Mucosa of gallbladder (tissue), 1 donor: ENCODE results near the gene HTT. TPM values are rescaled to one million over a fixed set of nuclear protein-coding genes. Genes with fewer than 3 reads are reported as not detected.
"Not testable (repeated sequence)": the region's sequence is repeated elsewhere in the genome, so short reads cannot be mapped to it uniquely, and the experiment has no call there.

Experiments
- DNase-seq: peaks from one replicate; pipeline ENCODE4 v3.0.0-alpha.2; 2020; ENCODE audit warnings: low spot score
- total RNA-seq: library from RNA; stranded (reverse); gene quantifications from one replicate; pipeline ENCODE4 v1.2.1, GENCODE V29; 2021
- donor health status: DM: no; HTN: no; CAD: no.

HTT gene
- total RNA-seq, 1 donor from 2014 or later, result 51.6 TPM

- no peak for DNase-seq
Measured at GRCh38 chr4:3121596-3121995, 47.1 kb downstream of the HTT start.

DNA sequence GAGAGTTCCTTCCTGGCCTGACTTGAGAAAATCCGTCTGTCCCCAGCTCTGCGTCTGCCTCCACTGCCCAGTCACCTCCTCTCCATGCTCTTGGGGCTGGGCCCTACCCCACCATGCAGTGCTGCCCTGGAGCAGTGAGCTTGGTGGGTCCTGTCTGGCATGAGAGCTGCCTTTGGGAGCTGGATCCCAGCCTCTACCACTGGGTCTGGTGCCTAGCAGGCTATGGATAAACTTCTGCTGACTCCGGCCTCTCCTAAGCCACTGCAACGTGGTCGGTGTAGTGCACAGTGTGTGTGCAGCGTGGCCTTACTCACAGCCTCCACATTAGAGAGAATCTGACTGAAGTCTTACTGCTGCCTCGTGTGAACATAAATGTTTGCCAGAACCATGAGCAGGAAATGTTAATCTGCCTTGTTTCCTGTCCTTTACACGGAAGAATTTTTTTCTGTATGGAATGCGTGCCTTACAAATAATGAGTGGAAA is 47.6 kb downstream of the HTT start:
- no peak for DNase-seq

GRCh38 chr4:3123181-3123671 is 48.7 kb downstream of the HTT start:
- no peak for DNase-seq

DNA sequence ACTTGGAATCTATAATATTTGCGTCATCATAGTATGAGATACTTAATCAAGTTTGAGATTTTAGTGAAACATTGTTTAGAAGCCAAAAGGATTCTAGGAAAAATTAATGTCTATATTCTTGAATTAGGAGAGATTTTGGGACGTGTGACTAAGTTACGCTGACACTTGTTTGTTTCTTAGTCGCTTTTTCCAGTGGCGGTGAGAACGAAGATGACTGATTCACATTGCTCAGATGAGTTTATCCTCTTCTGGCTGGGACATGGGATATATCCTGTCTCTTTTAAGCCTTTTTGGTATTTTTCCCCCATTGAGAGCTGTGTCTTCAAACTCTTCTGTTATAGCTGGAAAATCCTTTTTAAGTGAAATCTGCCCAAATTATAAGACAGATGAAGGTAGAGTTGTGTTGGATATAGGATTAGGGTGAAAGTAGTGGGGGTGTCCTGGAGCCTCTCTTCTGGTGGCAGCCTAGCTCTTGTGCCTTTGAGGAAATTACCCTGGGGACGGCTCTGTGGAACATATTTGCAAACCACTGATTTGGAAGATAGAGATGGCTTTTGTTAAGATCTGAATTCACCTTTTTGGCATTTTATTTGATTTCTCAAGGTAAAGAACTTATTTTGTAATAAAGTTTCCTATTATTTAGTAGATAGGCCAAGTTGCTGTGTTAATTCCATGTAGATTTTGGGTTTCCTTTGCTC is 49.7 kb downstream of the HTT start:
- no peak for DNase-seq

DNA sequence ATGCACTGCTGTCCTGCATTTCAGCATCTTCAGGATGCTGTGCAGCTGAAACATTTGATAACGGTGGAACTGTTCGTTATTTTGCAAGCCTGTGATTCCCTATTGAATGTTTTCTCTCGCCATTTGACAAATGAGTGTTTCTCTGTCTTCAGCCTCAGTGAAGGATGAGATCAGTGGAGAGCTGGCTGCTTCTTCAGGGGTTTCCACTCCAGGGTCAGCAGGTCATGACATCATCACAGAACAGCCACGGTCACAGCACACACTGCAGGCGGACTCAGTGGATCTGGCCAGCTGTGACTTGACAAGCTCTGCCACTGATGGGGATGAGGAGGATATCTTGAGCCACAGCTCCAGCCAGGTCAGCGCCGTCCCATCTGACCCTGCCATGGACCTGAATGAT is 52.6 kb downstream of the HTT start:
- DNase-seq, result no peak

- DNase-seq, result no peak
Measured at GRCh38 chr4:3128058-3128457, 53.6 kb downstream of the HTT start.

- no peak for DNase-seq
Measured at GRCh38 chr4:3128976-3129375, 54.5 kb downstream of the HTT start.

DNA sequence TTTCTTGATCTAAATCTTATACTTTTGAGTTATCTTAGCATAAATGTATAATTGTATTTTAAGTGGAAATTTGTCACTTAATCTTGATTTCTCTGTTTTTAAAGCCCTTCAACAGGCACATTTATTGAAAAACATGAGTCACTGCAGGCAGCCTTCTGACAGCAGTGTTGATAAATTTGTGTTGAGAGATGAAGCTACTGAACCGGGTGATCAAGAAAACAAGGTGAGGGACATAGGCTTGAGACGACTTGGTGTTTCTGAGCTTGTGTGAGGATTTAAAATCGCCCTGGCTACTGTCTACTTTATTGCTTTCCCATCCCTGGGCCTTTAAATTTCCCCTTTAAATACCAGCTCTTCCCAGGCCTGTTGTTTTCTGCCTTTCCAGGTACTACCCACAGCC is 55.7 kb downstream of the HTT start:
- no peak for DNase-seq

DNA sequence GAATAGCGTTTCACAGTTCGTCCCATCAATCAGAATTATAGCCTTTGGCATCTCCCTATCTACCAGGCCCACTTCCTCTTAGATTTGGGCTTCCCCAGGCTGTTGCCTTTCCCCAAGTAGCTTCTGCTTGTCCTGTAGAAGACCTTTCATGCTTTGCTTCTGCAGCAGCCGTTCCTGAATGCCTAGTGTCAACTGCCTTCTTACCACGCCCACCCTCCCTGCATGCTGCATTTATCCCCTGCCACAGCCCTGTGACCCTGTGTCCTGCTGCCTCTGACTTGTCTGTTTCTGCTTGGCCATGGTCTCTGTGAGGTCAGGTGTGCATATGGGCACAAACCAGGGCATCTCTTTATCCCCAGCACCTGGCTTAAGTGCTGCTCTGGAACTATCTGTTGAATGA is 56.3 kb downstream of the HTT start:
- no peak for DNase-seq

- no peak for DNase-seq
Measured at GRCh38 chr4:3134201-3134600, 59.7 kb downstream of the HTT start.

DNA sequence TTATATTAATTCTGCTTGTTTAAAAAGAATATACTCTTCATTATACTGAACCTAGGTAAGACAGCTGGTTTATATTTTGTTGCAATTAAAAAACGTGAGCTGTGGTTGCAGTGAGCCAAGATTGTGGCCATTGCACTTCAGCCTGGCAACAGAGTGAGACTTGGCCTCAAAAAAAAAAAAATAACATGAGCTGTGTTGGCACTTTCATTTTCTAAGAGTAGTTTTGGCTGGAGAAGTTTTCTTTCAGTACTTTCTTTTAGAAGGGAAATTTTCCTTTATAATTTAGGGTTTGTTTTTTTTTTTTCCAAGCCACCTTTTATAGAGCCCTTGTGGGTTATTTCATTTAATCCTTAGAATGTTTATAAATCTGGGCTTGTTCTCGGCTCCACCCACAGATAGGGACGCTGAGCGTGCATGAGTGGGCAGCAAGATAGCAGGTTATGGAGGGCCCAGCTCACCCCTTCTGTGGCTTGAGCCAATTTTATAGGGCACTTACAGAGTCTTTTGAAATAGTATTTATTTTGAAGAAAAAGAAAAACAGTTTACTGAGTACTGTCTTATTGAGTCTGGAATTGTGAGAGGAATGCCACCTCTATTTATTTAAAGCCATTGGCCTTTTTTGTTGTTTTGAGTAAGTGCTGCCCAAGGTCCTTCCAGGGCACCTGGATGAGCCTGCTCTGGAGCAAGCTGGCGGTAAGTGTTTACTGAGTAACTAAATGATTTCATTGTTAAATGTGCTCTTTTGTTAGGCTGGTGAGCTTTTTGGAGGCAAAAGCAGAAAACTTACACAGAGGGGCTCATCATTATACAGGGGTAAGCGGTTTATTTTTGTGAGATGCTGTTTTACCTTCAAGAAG is 60.9 kb downstream of the HTT start:
- no peak for DNase-seq

- no peak for DNase-seq
Measured at GRCh38 chr4:3136454-3136853, 62.0 kb downstream of the HTT start.

DNA sequence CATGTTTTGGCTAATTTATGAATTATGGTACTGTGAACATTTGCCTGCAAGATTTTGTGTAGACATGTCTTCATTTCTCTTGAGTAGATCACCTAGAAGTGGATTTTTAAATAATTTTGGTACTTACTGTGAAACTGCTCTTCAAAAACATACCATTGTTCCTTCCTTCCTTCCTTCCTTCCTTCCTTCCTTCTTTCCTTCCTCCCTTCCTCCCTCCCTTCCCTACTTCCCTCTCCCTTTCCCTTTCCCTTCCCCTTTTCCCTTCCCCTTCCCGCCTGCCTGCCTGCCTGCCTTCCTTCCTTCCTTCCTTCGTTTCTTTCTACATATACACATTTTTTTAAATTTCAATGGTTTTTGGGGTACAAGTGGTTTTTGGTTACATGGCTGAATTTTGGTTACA is 63.4 kb downstream of the HTT start:
- no peak for DNase-seq

- no peak for DNase-seq
Measured at GRCh38 chr4:3145234-3145924, 70.9 kb downstream of the HTT start.

DNA sequence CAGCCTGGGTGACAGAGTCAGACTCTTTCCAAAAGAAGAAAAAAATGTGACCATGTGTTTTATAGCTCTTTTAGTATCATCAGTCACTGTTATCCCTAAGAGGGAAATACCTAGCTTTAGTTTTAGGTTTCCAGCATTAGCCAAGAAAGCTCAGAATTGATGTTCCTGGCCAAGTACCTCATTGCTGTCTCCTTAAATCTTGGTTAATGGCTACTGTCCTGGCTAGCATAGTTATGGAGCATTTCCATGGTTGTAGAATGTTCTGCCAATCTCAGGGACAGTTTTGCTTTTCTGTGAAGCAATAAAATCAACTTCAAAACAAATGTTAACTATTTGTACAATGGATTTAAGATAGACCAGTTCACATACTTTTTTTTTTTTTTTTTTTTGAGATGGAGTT is 74.4 kb downstream of the HTT start:
- DNase-seq, result no peak

DNA sequence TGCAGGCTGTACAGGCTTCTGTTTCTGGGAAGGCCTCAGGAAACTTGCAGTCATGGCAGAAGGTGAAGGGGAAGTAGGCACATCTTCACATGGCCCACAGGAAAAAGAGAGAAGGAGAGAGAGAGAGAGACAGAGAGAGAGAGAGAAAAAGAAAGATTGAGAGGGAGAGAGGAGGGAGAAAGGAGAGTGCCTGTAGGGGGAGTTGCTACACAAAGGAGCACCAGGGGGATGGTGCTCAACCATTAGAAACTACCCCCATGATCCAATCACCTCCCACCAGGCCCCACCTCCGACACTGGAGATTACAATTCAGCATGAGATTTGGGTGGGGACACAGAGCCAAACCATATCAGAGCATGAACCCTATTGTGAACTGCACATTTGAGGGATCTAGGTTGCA is 76.8 kb downstream of the HTT start:
- DNase-seq, result not testable (repeated sequence)

DNA sequence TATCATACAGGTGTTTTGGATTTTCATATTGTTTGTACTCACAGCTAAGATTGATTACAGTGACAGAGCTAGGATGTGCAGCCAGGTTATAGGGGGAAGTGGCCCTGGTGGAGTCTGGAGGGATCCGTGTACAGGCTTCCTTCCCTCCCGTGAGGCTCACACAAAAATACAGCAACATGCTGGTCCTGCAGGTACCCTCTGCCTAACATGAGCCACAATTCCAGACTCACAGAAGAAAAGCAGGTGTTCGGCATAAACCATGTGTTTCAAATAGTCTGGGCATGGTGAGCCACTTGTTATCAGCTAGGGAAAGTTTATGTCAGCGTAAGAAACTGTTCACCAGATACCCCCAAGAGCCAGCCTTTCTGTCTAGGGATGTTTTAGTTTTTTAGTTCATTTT is 82.9 kb downstream of the HTT start:
- no peak for DNase-seq

DNA sequence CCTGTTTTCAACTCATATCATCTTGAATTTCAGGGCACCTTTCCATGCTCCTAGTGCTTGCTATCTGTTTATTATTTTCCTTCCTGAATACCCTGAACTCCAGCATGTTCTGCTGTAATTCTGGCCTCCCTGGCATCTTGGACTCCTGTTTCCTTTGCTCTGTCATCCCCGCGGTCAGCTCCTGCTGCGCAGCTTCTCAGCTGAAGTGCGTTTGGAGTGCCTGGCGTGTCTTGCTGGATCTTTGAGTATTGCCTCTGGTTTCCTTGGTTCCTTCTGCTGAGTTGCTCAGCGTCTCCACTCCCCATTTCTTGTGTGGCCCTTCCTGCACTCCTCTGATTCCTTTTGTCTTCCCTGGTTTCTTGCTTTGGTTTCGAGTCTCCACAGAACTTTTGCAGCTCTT is 84.4 kb downstream of the HTT start:
- DNase-seq, result no peak

GRCh38 chr4:3160438-3160837 is 86.0 kb downstream of the HTT start:
- DNase-seq, result no peak

DNA sequence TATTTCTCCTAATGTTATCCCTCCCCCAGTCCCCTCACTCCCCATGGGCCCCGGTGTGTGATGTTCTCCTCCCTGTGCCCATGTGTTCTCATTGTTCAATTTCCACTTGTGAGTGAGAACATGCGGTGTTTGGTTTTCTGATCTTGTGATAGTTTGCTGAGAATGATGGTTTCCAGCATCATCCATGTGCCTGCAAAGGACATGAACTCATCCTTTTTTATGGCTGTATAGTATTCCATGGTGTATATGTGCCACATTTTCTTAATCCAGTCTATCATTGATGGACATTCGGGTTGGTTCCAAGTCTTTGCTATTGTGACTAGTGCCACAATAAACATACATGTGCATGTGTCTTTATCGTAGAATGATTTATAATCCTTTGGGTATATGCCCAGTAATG is 86.6 kb downstream of the HTT start:
- DNase-seq, result not testable (repeated sequence)

DNA sequence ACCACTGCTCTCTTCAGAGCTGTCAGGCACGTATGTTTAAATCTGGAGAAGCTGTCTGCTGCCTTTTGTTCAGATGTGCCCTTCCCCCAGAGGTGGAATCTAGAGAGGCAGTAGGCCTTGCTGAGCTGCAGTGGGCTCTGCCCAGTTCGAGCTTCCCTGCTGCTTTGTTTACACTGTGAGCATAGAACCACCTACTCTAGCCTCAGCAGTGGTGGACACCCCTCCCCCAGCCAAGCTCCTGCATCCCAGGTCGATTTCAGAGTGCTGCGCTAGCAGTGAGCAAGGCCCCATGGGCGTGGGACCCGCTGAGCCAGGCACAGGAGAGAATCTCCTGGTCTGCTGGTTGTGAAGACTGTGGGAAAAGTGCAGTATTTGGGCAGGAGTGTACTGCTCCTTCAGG is 92.0 kb downstream of the HTT start:
- not testable (repeated sequence) for DNase-seq

- no peak for DNase-seq
Measured at GRCh38 chr4:3168029-3168428, 93.5 kb downstream of the HTT start.
